Spinal cord (tissue), 10 donors: ENCODE measurements around the gene RBM8A. TPM values are rescaled to one million over a fixed set of nuclear protein-coding genes. Genes with fewer than 3 reads are reported as not detected.

ENCODE experiments used
- DNase-seq, 6 donors: peaks; one replicate each; pipeline versions ENCODE4 v3.0.0 to v3.0.0-alpha.2; 2013 to 2015; ENCODE audit warnings: low spot score in 6 of 6, low read depth in 4 of 6
- H3K27ac ChIP-seq: one replicate; pipeline ENCODE4 v1.5.1; 2013; ENCODE audit warnings: low read depth, low read length, control low read depth
- H3K27me3 ChIP-seq: one replicate; pipeline ENCODE4 v1.6.1; 2013; ENCODE audit warnings: low read length; ENCODE audit not compliant: control insufficient read depth, insufficient read depth
- H3K36me3 ChIP-seq: one replicate; pipeline ENCODE4 v1.6.1; 2013; ENCODE audit warnings: low read length; ENCODE audit not compliant: control insufficient read depth, insufficient read depth
- H3K4me1 ChIP-seq: one replicate; pipeline ENCODE4 v1.6.1; 2013; ENCODE audit warnings: low read length; ENCODE audit not compliant: control insufficient read depth, insufficient read depth
- H3K4me3 ChIP-seq: one replicate; pipeline ENCODE4 v1.5.1; 2013; ENCODE audit warnings: low read depth, low read length, control low read depth
- H3K9me3 ChIP-seq: one replicate; pipeline ENCODE4 v1.6.1; 2013; ENCODE audit warnings: low read length; ENCODE audit not compliant: control insufficient read depth, insufficient read depth
- WGBS: methylation state at CpG from one replicate; pipeline ENCODE4 v1.1.5; 2013; ENCODE audit warnings: missing lambda C conversion rate; ENCODE audit not compliant: insufficient coverage; 5-methylcytosine and 5-hydroxymethylcytosine counted together
- polyA plus RNA-seq, 2 donors: library from polyadenylated mRNA; unstranded; fragments of 120-200 nt; gene quantifications; one replicate each; pipeline ENCODE4 v1.2.1, GENCODE V29; 2013; ENCODE audit not compliant: insufficient read length in 2 of 2
- total RNA-seq, 2 donors: library from RNA; depleted of rRNA in 1 of 2; stranded (reverse); fragments of 120-200 nt in 1 of 2; fragments of >200 nt in 1 of 2; gene quantifications; one replicate each; pipeline versions ENCODE4 v1.2.3 to v1.2.4, GENCODE V29; 2013 to 2014
- donor health status: healthy.

The RBM8A gene
- total and polyA plus RNA-seq, 4 donors = 67.5 to 181 (median 161) TPM

GRCh38 chr1:145901312-145902021 is 25.8 kb downstream of the RBM8A start:
- no peak overlapping the region for H3K4me3 ChIP-seq
- no peaks in the 10 kb centered on the region for H3K27me3 ChIP-seq
- no peak for DNase-seq
- peaks cover 3% of the 10 kb centered on the region for H3K36me3 ChIP-seq
- 81% methylated on average over 8 of the region's 12 CpGs for WGBS
- H3K9me3 ChIP-seq = no peaks in the 10 kb centered on the region
- H3K27ac ChIP-seq = no peak overlapping the region
- H3K4me1 ChIP-seq = no peaks in the 10 kb centered on the region

GRCh38 chr1:145898756-145899155 is 28.5 kb downstream of the RBM8A start:
- WGBS = 66% methylated on average over 5 of the region's 5 CpGs
- H3K9me3 ChIP-seq = no peaks in the 10 kb centered on the region
- H3K27ac ChIP-seq = no peak overlapping the region
- H3K36me3 ChIP-seq = no peaks in the 10 kb centered on the region
- DNase-seq = no peak
- H3K4me3 ChIP-seq = no peak overlapping the region
- no peaks in the 10 kb centered on the region for H3K27me3 ChIP-seq
- H3K4me1 ChIP-seq = no peaks in the 10 kb centered on the region

- DNase-seq = no peak
- WGBS = no CpG with 5 or more reads among the region's 1 CpG
Measured at GRCh38 chr1:145897969-145898368, 29.3 kb downstream of the RBM8A start.

GRCh38 chr1:145895471-145895870 is 31.8 kb downstream of the RBM8A start:
- H3K36me3 ChIP-seq = no peaks in the 10 kb centered on the region
- H3K4me1 ChIP-seq = peaks cover 12% of the 10 kb centered on the region
- no peak overlapping the region for H3K4me3 ChIP-seq
- no peaks in the 10 kb centered on the region for H3K27me3 ChIP-seq
- no CpG with 5 or more reads among the region's 1 CpG for WGBS
- DNase-seq = no peak
- H3K27ac ChIP-seq = no peak overlapping the region
- H3K9me3 ChIP-seq = no peaks in the 10 kb centered on the region

More at GRCh38 chr1:145897969-145898368, 29.3 kb downstream of the RBM8A start:
- H3K4me1 ChIP-seq = peaks cover 1% of the 10 kb centered on the region
- no peaks in the 10 kb centered on the region for H3K27me3 ChIP-seq
- no peak overlapping the region for H3K27ac ChIP-seq
- no peaks in the 10 kb centered on the region for H3K36me3 ChIP-seq
- no peaks in the 10 kb centered on the region for H3K9me3 ChIP-seq
- H3K4me3 ChIP-seq = no peak overlapping the region

DNA sequence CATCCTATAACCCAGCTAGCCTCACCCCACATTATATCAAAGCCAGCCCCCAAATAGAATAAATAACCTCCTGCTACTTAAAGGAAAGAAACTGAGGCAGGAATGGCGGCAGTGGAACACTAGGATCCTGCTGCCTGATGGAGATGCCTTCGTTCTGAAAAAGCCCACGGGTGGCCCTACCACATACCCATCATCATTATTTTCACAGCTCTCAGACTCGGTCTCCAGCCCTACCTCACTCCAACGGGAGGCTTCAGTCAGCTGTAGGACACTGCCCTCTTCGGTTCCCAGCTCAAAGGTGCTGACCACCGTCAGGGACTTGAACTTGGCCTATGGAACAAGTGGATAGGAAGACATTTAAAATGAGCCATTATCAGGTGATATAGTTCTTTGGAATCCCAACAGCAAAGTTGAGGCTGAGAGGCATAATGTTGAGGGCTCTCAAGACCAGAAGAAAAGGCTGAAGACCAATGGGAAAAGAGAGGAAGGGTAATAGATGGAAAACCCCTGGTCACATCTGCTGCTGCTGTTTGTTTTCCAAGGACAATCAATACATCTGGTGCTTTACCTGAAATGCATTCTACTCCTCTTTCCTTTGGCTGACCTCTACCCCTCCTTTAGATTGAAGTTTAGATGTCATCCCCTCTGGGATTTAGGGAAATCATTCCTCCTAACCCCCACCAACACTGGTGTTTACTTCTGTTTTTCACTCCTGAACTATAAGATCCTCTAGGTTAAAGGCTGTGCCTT is 33.8 kb downstream of the RBM8A start:
- H3K27me3 ChIP-seq = no peaks in the 10 kb centered on the region
- 89% methylated on average over 4 of the region's 7 CpGs for WGBS
- H3K9me3 ChIP-seq = no peaks in the 10 kb centered on the region
- H3K27ac ChIP-seq = peak overlapping the region; percentile 48
- no peak for DNase-seq
- no peak overlapping the region for H3K4me3 ChIP-seq
- H3K36me3 ChIP-seq = no peaks in the 10 kb centered on the region
- peaks cover 12% of the 10 kb centered on the region for H3K4me1 ChIP-seq

- Histone ChIP-seq H3K36me3 (no peaks in the 10 kb centered on the region), H3K9me3 (no peaks in the 10 kb centered on the region), H3K27me3 (no peaks in the 10 kb centered on the region), H3K27ac (peak overlapping the region; percentile 83), H3K4me3 (no peak overlapping the region), H3K4me1 (peaks cover 12% of the 10 kb centered on the region)
- WGBS = 11% methylated on average over 1 of the region's 3 CpGs
- DNase-seq = peak in 2 of 6 donors; percentile 51 to 74
Measured at GRCh38 chr1:145892486-145893087, 34.7 kb downstream of the RBM8A start.

DNA sequence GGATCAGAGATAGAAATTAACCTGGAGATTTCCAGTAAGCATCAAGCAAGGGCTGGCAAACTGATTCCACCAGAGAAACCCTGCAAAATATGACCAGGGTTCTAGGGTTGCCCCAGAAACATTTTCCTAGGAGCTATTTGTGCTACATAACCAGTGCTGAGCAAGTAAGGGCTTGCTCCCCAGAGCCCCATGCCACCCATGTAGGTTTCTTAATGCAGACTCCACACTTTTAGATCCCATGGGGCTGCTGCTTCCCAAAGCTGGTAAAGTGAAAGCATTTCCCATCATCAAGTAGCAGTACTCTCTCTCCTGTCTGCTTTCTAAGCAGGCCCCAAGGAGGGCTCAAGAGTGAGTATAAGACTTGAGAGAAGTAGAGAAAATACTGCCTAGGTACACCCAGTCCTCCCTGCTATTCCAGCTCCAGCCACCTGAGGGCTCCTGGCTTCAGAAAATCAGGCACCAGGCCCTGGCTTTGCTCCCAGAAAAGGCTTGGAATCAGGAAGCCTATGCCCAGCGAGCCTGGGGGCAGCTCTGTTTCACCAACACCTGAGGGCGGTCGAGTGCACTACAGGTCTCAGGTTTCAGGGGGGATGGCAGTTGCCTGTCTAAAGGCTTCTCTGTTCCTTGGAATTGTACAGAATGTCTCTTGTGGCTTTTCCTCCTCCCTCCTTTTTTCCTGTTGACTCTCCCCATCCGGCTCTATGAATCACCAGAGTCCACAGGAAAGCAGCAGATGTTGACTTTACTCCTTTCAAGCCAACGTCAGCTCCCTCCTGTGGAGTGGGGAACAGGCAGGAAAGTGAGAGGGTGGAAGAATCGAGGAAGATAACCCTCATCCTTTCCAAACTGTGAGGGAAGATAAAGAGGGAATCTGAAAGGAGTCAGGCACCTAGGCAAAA is 35.4 kb downstream of the RBM8A start:
- Histone ChIP-seq H3K4me1 (peaks cover 12% of the 10 kb centered on the region), H3K36me3 (no peaks in the 10 kb centered on the region), H3K9me3 (no peaks in the 10 kb centered on the region), H3K4me3 (peak overlapping the region; percentile 18), H3K27ac (peak overlapping the region; percentile 83), H3K27me3 (no peaks in the 10 kb centered on the region)
- DNase-seq = peak in 5 of 6 donors; percentile 84 to 97 (median 86)
- WGBS = 0% methylated on average over 1 of the region's 6 CpGs

DNA sequence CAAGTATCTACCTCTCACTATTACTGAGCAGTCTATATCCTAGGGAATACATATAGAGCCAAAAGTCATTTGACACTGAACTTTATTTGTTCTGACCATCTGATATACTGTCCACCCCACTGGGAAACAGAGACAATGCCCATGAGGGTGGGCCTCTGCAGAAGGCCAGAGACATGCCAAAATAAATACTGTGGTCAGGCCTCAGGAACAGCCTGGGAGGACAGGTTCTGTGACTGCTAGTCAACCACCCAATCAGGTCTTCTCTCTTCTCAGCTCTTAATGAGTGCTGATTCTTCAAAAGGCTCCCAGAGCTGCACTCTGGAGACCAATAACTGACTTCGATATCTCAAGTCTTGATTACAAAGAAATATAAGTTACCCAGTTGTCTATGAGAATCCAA is 36.1 kb downstream of the RBM8A start:
- Histone ChIP-seq H3K36me3 (no peaks in the 10 kb centered on the region), H3K4me1 (peaks cover 12% of the 10 kb centered on the region), H3K9me3 (no peaks in the 10 kb centered on the region), H3K27ac (peak overlapping the region; percentile 83), H3K4me3 (no peak overlapping the region), H3K27me3 (no peaks in the 10 kb centered on the region)
- WGBS = no CpG with 5 or more reads among the region's 1 CpG
- DNase-seq = peak in 2 of 6 donors; percentile 27 to 38

DNA sequence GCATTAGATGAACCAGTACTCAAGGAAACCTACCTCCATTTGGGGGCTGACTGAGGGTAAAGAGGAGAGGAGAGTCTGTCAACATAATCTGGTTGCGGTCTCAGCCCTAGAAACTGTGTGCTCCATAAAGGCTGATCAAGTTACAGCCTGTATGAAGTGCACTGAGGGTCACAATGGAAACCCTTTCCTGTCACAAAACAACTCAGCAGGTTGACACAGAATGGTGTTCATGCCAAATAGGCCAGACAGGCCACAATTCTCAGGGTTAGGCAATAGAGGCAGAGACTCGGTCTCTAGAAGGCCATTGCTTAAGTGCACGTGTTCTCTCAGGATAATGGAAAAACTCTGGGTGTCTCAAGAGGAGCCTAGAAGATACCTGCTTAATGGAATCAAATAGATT is 37.6 kb downstream of the RBM8A start:
- H3K27ac ChIP-seq = no peak overlapping the region
- no peaks in the 10 kb centered on the region for H3K36me3 ChIP-seq
- no peak for DNase-seq
- H3K4me3 ChIP-seq = no peak overlapping the region
- peaks cover 22% of the 10 kb centered on the region for H3K4me1 ChIP-seq
- H3K27me3 ChIP-seq = peaks cover 6% of the 10 kb centered on the region
- 64% methylated on average over 3 of the region's 3 CpGs for WGBS
- no peaks in the 10 kb centered on the region for H3K9me3 ChIP-seq
